HL-60/S4 treated with phorbol 12-myristate 13-acetate at 8.2 ng/mL for 4 days and 3 days (cell line): Measurements from ENCODE around the gene PRAMEF8.
"Not testable (repeated sequence)": the region's sequence is repeated elsewhere in the genome, so short reads cannot be mapped to it uniquely, and the experiment has no call there.

Experiments
- in situ Hi-C: fragments of 300-500 bp; cut with MboI; formaldehyde crosslinking; loops from 2 replicates; pipeline ENCODE4 v1.15.0; 2022; ENCODE audit warnings: low sequenced_read_pairs

PRAMEF8 gene

GRCh38 chr1:13285037-13285436 lies at the start of gene PRAMEF8:
Gene PRAMEF8 (minus strand): TSS chr1:13285137. CDS start chr1:13284091, 1,046 bp downstream.
- in situ Hi-C loops = not testable (repeated sequence)

- in situ Hi-C loops = not testable (repeated sequence)
Observed at GRCh38 chr1:13315281-13315680, 30.3 kb upstream of the PRAMEF8 start, which contains the start of gene PRAMEF15. Gene PRAMEF15 (plus strand): TSS chr1:13315581. CDS start chr1:13318408, 2,827 bp downstream.

- in situ Hi-C loops = not testable (repeated sequence)
Observed at GRCh38 chr1:13303239-13303638, 18.3 kb upstream of the PRAMEF8 start, which contains the start of gene PRAMEF33. Gene PRAMEF33 (plus strand): TSS chr1:13303539. CDS start chr1:13305955, 2,416 bp downstream.

- in situ Hi-C loops = not testable (repeated sequence)
Observed at GRCh38 chr1:13302197-13302596, 17.3 kb upstream of the PRAMEF8 start.

- in situ Hi-C loops = not testable (repeated sequence)
Observed at GRCh38 chr1:13298699-13299098, 13.8 kb upstream of the PRAMEF8 start.

GRCh38 chr1:13297216-13297931 lies 12.4 kb upstream of the PRAMEF8 start:
- in situ Hi-C loops = not testable (repeated sequence)

GRCh38 chr1:13289030-13289429 lies 4.1 kb upstream of the PRAMEF8 start:
- in situ Hi-C loops = not testable (repeated sequence)

- in situ Hi-C loops = not testable (repeated sequence)
Observed at GRCh38 chr1:13279617-13280016, 5.3 kb downstream of the PRAMEF8 start.

GRCh38 chr1:13277016-13277415 lies 7.9 kb downstream of the PRAMEF8 start:
- in situ Hi-C loops = not testable (repeated sequence)

GRCh38 chr1:13265124-13265523 lies 19.8 kb downstream of the PRAMEF8 start:
- in situ Hi-C loops = not testable (repeated sequence)

GRCh38 chr1:13253898-13254297 lies 31.0 kb downstream of the PRAMEF8 start, which contains the start of gene PRAMEF5:
Gene PRAMEF5 (plus strand): TSS chr1:13254198. CDS start chr1:13259269, 5,071 bp downstream.
- in situ Hi-C loops = not testable (repeated sequence)

- in situ Hi-C loops = not testable (repeated sequence)
Observed at GRCh38 chr1:13247122-13247521, 37.8 kb downstream of the PRAMEF8 start.

- in situ Hi-C loops = not testable (repeated sequence)
Observed at GRCh38 chr1:13246554-13246871, 38.4 kb downstream of the PRAMEF8 start.

- in situ Hi-C loops = not testable (repeated sequence)
Observed at GRCh38 chr1:13245841-13246553, 38.9 kb downstream of the PRAMEF8 start.

GRCh38 chr1:13243536-13244263 lies 41.2 kb downstream of the PRAMEF8 start:
- in situ Hi-C loops = not testable (repeated sequence)

GRCh38 chr1:13239633-13240032 lies 45.3 kb downstream of the PRAMEF8 start:
- in situ Hi-C loops = not testable (repeated sequence)

GRCh38 chr1:13237572-13237971 lies 47.4 kb downstream of the PRAMEF8 start:
- in situ Hi-C loops = not testable (repeated sequence)

- in situ Hi-C loops = not testable (repeated sequence)
Observed at GRCh38 chr1:13234057-13234456, 50.9 kb downstream of the PRAMEF8 start.

- in situ Hi-C loops = not testable (repeated sequence)
Observed at GRCh38 chr1:13232056-13232455, 52.9 kb downstream of the PRAMEF8 start.
